GM12891 (cell line): ENCODE measurements around the gene PON2.

Experiments
- PAX5 ChIP-seq: IDR thresholded peaks from 2 replicates; pipeline ENCODE4 v1.6.1; 2011; ENCODE audit warnings: low read length, moderate library complexity, mild to moderate bottlenecking; ENCODE audit not compliant: insufficient read depth, severe bottlenecking
- POLR2A ChIP-seq: IDR thresholded peaks from 2 replicates; pipeline ENCODE4 v1.6.1; 2011; ENCODE audit warnings: low read depth, low read length, control low read depth
- POLR2AphosphoS5 ChIP-seq: IDR thresholded peaks from 2 replicates; pipeline ENCODE4 v1.6.1; 2011; ENCODE audit warnings: low read depth, low read length, control low read depth
- SPI1 ChIP-seq: IDR thresholded peaks from 2 replicates; pipeline ENCODE4 v1.6.1; 2011; ENCODE audit warnings: low read depth, low read length, control low read depth
- TAF1 ChIP-seq: IDR thresholded peaks from 2 replicates; pipeline ENCODE4 v1.6.1; 2011; ENCODE audit warnings: low read depth, low read length, control low read depth

DNA sequence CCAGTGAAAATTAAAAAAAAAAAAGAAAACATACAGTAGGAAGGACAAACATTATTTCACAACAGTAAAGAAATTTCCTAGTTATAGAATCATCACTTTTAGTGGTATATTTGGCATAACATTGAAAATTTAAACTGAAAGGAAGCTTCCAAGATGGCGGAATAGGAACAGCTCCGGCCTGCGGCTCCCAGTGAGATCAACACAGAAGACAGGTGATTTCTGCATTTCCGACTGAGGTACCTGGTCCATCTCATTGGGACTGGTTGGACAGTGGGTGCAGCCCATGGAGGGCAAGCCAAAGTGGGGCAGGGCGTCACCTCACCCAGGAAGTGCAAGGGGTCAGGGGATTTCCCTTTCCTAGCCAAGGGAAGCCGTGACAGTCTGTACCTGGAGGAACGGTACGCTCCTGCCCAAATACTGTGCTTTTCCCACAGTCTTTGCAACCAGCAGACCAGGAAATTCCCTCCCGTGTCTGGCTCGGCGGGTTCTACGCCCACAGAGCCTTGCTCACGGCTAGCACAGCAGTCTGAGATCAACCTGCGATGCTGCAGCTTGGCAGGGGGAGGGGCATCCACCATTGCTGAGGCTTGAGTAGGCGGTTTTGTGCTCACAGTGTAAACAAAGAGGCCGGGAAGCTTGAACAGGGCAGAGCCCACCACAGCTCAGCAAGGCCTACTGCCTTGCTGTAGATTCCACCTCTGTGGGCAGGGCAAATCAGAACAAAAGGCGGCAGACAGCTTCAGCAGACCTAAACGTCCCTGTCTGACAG is 58.0 kb downstream of the PON2 start:
- TF ChIP-seq POLR2AphosphoS5 (no peak), POLR2A (no peak), TAF1 (no peak), SPI1 (no peak), PAX5 (no peak)
